HepG2 (cell line): ENCODE data around the gene MYO5B. TPM values are rescaled to one million over a fixed set of nuclear protein-coding genes. Genes with fewer than 3 reads are reported as not detected.

Experiments
- ATAC-seq: fragments of 200-7000 bp; cut with Tn5 transposase; 3 replicates; pipeline ENCODE4 v1.9.1; 2020; ENCODE audit warnings: mild to moderate bottlenecking, moderate library complexity
- BruUV-seq: library from RNA; stranded (reverse); fragments of 400-500 nt; replicated peaks from 2 replicates; lab custom pipeline; 2021; lab: Mats Ljungman, UMichigan
- CTCF ChIA-PET: fragments of 300-600 bp; formaldehyde crosslinking; extraction: SDS; loops from one replicate; lab custom pipeline; 2021; ENCODE audit warnings: low total read pairs, inconsistent platforms, low intra/inter-chr PET ratio; lab: Yijun Ruan, JAX
- POLR2A ChIA-PET: fragments of 350-600 bp; sonication (Branson Sonifier 250); formaldehyde crosslinking; loops from one replicate; lab custom pipeline; 2020; ENCODE audit warnings: antibody characterized with exemption, inconsistent platforms; lab: Yijun Ruan, JAX
- DNase-seq: peaks from one replicate; pipeline ENCODE4 v3.0.0-alpha.2; 2015; ENCODE audit warnings: low spot score
- FAIRE-seq: peaks from 3 replicates; lab custom pipeline; 2011; peaks lifted over from hg19 to GRCh38; lab: Jason Lieb, UNC
- H2AFZ ChIP-seq: one replicate; pipeline ENCODE4 v1.6.1; 2011; ENCODE audit warnings: low read length, inconsistent platforms
- H3K27ac ChIP-seq: fragments of 300-600 bp; 3 replicates; pipeline ENCODE4 v1.8.0; 2011; ENCODE audit warnings: mixed run types, mild to moderate bottlenecking, mixed read lengths, low read length, inconsistent platforms; ENCODE audit not compliant: insufficient read depth; ENCODE audit errors: extremely low read length
- H3K27me3 ChIP-seq, 2 experiments: fragments of 200-600 bp in 1 of 2; 2 replicates in 1 of 2; 3 replicates in 1 of 2; pipeline versions ENCODE4 v1.6.0 to v1.8.0; 2011; ENCODE audit warnings: low read length in 2 of 2, mild to moderate bottlenecking in 2 of 2, moderate library complexity in 2 of 2, inconsistent platforms in 1 of 2; ENCODE audit not compliant: insufficient read depth in 2 of 2, control insufficient read depth in 1 of 2
- H3K36me3 ChIP-seq, 2 experiments: fragments of 200-600 bp in 1 of 2; replicated peaks in 1 of 2; 2 replicates in 1 of 2; 3 replicates in 1 of 2; pipeline versions ENCODE4 v1.5.1 to v1.8.0; 2011; ENCODE audit warnings: low read length in 2 of 2, inconsistent platforms in 1 of 2; ENCODE audit not compliant: insufficient read depth in 2 of 2, control insufficient read depth in 1 of 2
- H3K4me1 ChIP-seq: 2 replicates; pipeline ENCODE4 v1.5.1; 2012; ENCODE audit warnings: low read length, inconsistent platforms; ENCODE audit not compliant: insufficient read depth
- H3K4me2 ChIP-seq: 2 replicates; pipeline ENCODE4 v1.6.0; 2011; ENCODE audit warnings: low read depth, low read length, inconsistent platforms
- H3K4me3 ChIP-seq, 3 experiments: fragments of 200-600 bp in 1 of 3; sonication (generic), shearing (Covaris generic) in 1 of 3; replicated peaks in 1 of 3; 2 replicates each; pipeline ENCODE4 v1.5.1; 2011 to 2016; ENCODE audit warnings: low read length in 3 of 3, inconsistent platforms in 2 of 3, low read depth in 2 of 3, mild to moderate bottlenecking in 2 of 3, control low read depth in 1 of 3, mixed read lengths in 1 of 3; ENCODE audit not compliant: insufficient read depth in 1 of 3
- H3K79me2 ChIP-seq: one replicate; pipeline ENCODE4 v1.6.1; 2011; ENCODE audit warnings: low read length, inconsistent platforms; ENCODE audit not compliant: insufficient read depth
- H3K9ac ChIP-seq: 2 replicates; pipeline ENCODE4 v1.6.0; 2011; ENCODE audit warnings: mild to moderate bottlenecking, low read depth, low read length, inconsistent platforms; ENCODE audit not compliant: insufficient read depth
- H3K9me3 ChIP-seq: 2 replicates; pipeline ENCODE4 v1.5.1; 2012; ENCODE audit warnings: mild to moderate bottlenecking, low read length
- H4K20me1 ChIP-seq: 2 replicates; pipeline ENCODE4 v1.6.0; 2011; ENCODE audit warnings: inconsistent platforms, mild to moderate bottlenecking, low read length, moderate library complexity; ENCODE audit not compliant: insufficient read depth
- AHR ChIP-seq: IDR thresholded peaks from 2 replicates; pipeline ENCODE4 v1.6.1; 2018; ENCODE audit warnings: missing genetic modification reagents, missing compliant biosample characterization
- CREB1 ChIP-seq, 2 experiments: fragments of 450-650 bp in 1 of 2; IDR thresholded peaks; 2 replicates each; pipeline ENCODE4 v1.6.1; 2016 to 2017; ENCODE audit warnings: control low read depth in 1 of 2, mild to moderate bottlenecking in 1 of 2, missing compliant biosample characterization in 1 of 2, missing genetic modification characterization in 1 of 2
- HNF1B ChIP-seq: sonication (generic); formaldehyde crosslinking; IDR thresholded peaks from 2 replicates; pipeline ENCODE4 v1.5.1; 2020; ENCODE audit warnings: mild to moderate bottlenecking, moderate library complexity, missing genetic modification reagents
- JUNB ChIP-seq: sonication (generic); formaldehyde crosslinking; IDR thresholded peaks from 2 replicates; pipeline ENCODE4 v1.8.0; 2022; ENCODE audit warnings: missing genetic modification reagents, mild to moderate bottlenecking, borderline replicate concordance
- KLF15 ChIP-seq: sonication (generic); formaldehyde crosslinking; IDR thresholded peaks from 2 replicates; pipeline ENCODE4 v1.8.1; 2023; ENCODE audit warnings: borderline replicate concordance, mild to moderate bottlenecking, inconsistent platforms, missing genetic modification reagents, mixed read lengths
- MBD4 ChIP-seq: IDR thresholded peaks from 2 replicates; pipeline ENCODE4 v1.6.1; 2012; ENCODE audit warnings: low read length, inconsistent platforms, borderline replicate concordance
- POLR2AphosphoS2 ChIP-seq: IDR thresholded peaks from 2 replicates; pipeline ENCODE4 v1.6.1; 2011; ENCODE audit warnings: low read depth, low read length, improper control_type of control experiment
- SIN3A ChIP-seq: IDR thresholded peaks from 2 replicates; pipeline ENCODE4 v1.6.1; 2011; ENCODE audit warnings: low read depth, mild to moderate bottlenecking, control low read depth, low read length, borderline replicate concordance
- SP1 ChIP-seq, 2 experiments: fragments of 450-650 bp in 1 of 2; sonication (generic) in 1 of 2; formaldehyde crosslinking in 1 of 2; IDR thresholded peaks; 2 replicates each; pipeline versions ENCODE4 v1.4.0 to v1.6.1; 2016 to 2020; ENCODE audit warnings: missing genetic modification reagents in 1 of 2
- THAP11 ChIP-seq: IDR thresholded peaks from 2 replicates; pipeline ENCODE4 v1.6.1; 2016; ENCODE audit warnings: missing biosample characterization, missing genetic modification reagents
- ZFP90 ChIP-seq: sonication (generic); formaldehyde crosslinking; IDR thresholded peaks from 2 replicates; pipeline ENCODE4 v1.8.0; 2022; ENCODE audit warnings: missing genetic modification reagents, mild to moderate bottlenecking, inconsistent platforms, borderline replicate concordance
- ZNF292 ChIP-seq: sonication (generic); formaldehyde crosslinking; IDR thresholded peaks from 2 replicates; pipeline ENCODE4 v1.8.1; 2022; ENCODE audit warnings: mild to moderate bottlenecking, low read depth, missing genetic modification reagents, borderline replicate concordance
- ZNF407 ChIP-seq: sonication (generic); formaldehyde crosslinking; IDR thresholded peaks from one replicate; pipeline ENCODE4 v1.5.1; 2020; ENCODE audit warnings: mild to moderate bottlenecking, missing genetic modification reagents; ENCODE audit errors: not compliant biosample characterization
- ZNF597 ChIP-seq: sonication (generic); formaldehyde crosslinking; IDR thresholded peaks from 2 replicates; pipeline ENCODE4 v1.5.0; 2020; ENCODE audit warnings: missing genetic modification reagents
- WGBS: methylation state at CpG from one replicate; pipeline ENCODE4 v1.1.6; 2017; ENCODE audit warnings: low lambda C conversion rate; 5-methylcytosine and 5-hydroxymethylcytosine counted together
- in situ Hi-C: cut with HindIII; loops from 2 replicates; pipeline ENCODE4 v1.10.0; 2017; ENCODE audit warnings: low pct_unique_long_range_greater_than_20kb; ENCODE audit not compliant: extremely low pct_ligation_motif_present
- intact Hi-C: fragments of 100-400 bp; cut with micrococcal nuclease; formaldehyde crosslinking; loops from one replicate; pipeline ENCODE4 v1.10.0; 2022; ENCODE audit not compliant: unreplicated experiment
- polyA plus RNA-seq, 8 experiments: library from polyadenylated mRNA; depleted of rRNA in 3 of 8; stranded (reverse) in 7 of 8; unstranded in 1 of 8; fragments of >200 nt; fragmentation: Illumina TruSeq in 4 of 8; extraction: Trizol in 4 of 8; gene quantifications; 2 replicates each; pipeline versions ENCODE4 v1.2.1 to v1.2.3, GENCODE V29; 2011 to 2016; ENCODE audit warnings: low read depth in 4 of 8, missing spikeins in 1 of 8, mixed read lengths in 1 of 8; ENCODE audit not compliant: insufficient read depth in 1 of 8
- total RNA-seq, 5 experiments: library from RNA; depleted of rRNA; stranded (reverse); fragments of >200 nt; fragmentation: Illumina TruSeq; extraction: Trizol; gene quantifications; 2 replicates each; pipeline ENCODE4 v1.2.3, GENCODE V29; 2016; ENCODE audit warnings: low read depth in 1 of 5

The MYO5B gene
- total and polyA plus RNA-seq, 2 of the 13 experiments (the other 11 are each of a cell fraction or from before 2014, with no cell fraction given): 13.1 to 24.0 TPM

- CTCF ChIA-PET: no interaction called here
- no peak for DNase-seq
- Histone ChIP-seq H3K4me1 (peaks cover 50% of the 10 kb centered on the region), H2AFZ (no peak overlapping the region), H3K4me2 (no peak overlapping the region), H3K4me3 (no peak overlapping the region), H3K27ac (no peak overlapping the region), H3K36me3 (no peaks in the 10 kb centered on the region), H3K27me3 (peaks cover 0 to 5% of the 10 kb centered on the region in 2 experiments; a peak in 3 of 5 replicates), H3K9ac (no peak overlapping the region), H3K79me2 (peaks cover 9% of the 10 kb centered on the region), H3K9me3 (no peaks in the 10 kb centered on the region), H4K20me1 (no peaks in the 10 kb centered on the region)
- FAIRE-seq: no peak
- in situ Hi-C loops: loop anchor here (10.0 kb wide), 1 partner anchor 276 kb away; no protein-coding TSS in a partner anchor
- no peak for ATAC-seq
- 80% methylated on average over 1 of the region's 1 CpG for WGBS
- POLR2A ChIA-PET: no interaction called here
- intact Hi-C loops: no loop called here
- BruUV-seq: no TSS peak
- no peak for TF ChIP-seq MBD4
- TF ChIP-seq ZFP90 (CRISPR knock-in tag): no peak
- no peak for TF ChIP-seq JUNB
- no peak for TF ChIP-seq POLR2AphosphoS2
- TF ChIP-seq SP1 (IDR thresholded peaks at IDR 0.05): no peak
- TF ChIP-seq SP1 (CRISPR knock-in tag; IDR thresholded peaks at IDR 0.05): no peak
- TF ChIP-seq KLF15 (CRISPR knock-in tag): no peak
- TF ChIP-seq HNF1B (CRISPR knock-in tag): no peak
- TF ChIP-seq SIN3A: no peak
- no peak for TF ChIP-seq ZNF597
- no peak for TF ChIP-seq THAP11 (CRISPR knock-in tag)
- no peak for TF ChIP-seq AHR
- no peak for TF ChIP-seq ZNF407
- TF ChIP-seq ZNF292 (CRISPR knock-in tag): no peak
- TF ChIP-seq CREB1 (IDR thresholded peaks at IDR 0.05): no peak
- TF ChIP-seq CREB1 (CRISPR knock-in tag; IDR thresholded peaks at IDR 0.05): no peak
Measured at GRCh38 chr18:50190926-50191325, 4.0 kb downstream of the MYO5B start.
